ENCODE measurements around the gene BTBD7.

The BTBD7 gene

DNA sequence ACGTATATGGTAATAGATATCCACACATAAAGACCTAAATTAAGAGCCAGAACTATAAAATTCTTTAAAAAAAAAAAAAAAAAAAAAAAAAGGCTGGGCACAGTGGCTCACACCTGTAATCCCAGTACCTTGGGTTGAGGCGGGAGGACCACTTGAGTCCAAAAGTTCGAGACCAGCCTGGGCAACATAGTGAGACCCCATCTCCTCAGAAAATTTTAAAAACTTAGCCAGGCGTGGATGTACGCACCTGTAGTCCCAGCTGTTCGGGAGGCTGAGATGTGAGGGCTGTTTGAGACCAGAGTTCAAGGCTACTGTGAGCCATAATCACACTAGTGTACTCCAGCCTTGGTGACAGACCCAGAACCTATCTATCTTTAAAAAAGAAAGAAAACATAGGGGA lies 4.3 kb downstream of the BTBD7 start:
- no peak for DNase-seq

DNA sequence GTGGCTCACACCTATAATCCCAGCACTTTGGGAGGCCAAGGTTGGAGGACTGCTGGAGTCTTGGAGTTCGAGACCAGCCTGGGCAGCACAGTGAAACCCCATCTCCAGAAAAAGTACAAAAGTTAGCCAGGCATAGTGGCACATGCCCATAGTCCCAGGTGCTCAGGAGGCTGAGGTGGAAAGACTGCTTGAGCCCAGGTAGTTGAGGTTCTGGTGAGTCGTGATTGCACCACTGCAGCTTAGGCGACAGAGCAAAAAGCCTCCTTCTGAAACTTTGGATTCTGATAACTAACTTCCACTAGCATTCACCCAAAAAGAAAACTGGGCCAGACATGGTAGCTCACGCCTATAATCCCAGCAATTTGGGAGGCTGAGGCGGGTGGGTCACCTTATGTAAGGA lies 6.6 kb downstream of the BTBD7 start:
- DNase-seq: no peak

DNA sequence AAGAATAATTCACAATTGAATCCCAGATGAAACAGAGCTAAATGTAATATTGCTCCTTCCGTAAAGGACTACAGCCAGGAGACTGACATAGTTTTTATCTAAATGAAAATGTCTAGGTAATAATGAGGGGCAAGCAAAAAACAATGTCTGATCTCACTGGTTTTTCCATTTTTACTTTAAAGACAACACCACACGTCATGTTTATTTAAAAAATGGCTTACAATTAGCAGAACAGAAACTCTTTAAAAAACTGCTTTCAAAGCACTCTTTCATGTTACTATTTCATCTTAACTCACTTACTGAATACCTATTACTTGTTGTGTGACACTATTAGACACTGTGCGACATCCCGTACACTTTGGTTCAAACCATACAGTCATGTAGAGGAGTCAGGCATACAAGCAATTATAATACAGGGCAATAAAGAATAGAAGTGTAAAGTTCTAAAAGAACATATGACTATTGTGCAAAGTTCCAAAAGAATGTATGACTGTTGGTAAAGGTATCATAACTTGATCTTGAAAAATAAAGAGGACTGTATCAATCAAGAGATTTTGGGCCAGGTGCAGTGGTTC lies 9.1 kb downstream of the BTBD7 start:
- DNase-seq: no peak

DNA sequence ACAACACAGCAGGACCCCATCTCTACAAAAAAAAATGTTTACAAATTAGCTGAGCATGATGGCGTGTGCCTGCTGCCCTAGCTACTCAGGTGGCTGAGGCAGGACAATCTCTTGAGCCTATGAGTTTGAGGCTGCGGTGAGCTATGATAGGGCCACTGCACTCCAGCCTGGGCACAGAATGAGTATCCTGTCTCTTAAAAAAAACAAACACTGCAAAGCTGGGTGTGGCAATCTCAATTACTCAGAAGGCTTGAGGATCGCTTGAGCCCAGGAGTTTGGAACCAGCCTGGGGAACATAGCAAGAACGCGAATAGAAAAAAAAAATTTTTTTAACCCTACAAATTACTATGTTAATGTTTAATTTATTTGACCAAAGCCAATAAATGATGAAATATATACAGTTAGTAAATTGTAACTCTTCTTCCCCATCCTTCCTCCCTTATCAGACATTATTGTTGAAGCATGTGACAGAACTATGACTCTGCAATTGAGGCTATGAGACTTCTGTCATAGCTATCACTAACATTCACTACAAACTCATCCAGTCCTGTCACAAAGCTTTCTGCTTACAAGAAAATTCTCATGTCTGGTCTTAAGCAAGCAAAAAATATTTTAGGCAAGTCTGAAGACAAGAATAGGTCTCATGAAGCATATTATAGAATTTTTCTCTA lies 9.8 kb downstream of the BTBD7 start:
- DNase-seq: no peak

DNA sequence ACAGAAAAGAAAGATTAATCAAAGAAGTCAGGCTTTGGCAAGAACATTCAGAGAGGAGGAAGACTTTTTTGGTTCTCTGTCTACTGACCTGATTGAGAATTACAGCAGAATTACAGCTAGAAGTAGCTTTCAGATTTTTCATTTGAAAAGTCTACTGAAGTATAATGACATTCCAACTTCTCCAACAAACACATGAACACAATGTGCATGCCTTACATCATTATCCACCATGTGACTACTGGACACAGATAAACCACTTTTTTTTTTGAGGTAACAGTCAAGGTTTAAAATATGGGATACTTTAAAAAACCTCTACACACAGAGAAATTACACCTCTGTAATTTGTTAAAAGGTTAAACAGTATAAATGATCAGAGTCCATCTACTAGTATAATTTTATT lies 12.3 kb downstream of the BTBD7 start:
- DNase-seq: no peak

DNA sequence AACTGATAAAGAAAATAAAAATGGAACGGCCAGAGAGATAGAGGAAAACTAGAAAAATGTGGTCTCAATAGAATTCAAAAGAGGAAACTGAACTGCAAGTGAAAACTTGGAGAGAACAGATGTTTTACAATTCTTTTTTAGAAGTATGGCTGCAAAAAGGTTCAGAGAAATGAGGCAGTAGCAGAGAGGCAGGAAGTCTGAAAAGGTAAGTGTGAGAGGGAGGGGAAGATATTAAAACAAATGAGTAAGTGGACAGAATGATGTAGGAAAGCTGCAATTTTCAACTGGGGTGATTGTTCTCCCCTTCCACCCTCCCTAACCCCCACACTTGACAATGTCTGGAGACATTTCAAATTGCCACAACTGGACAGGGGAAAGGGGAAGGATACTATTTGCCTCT lies 12.9 kb downstream of the BTBD7 start:
- DNase-seq: no peak

DNA sequence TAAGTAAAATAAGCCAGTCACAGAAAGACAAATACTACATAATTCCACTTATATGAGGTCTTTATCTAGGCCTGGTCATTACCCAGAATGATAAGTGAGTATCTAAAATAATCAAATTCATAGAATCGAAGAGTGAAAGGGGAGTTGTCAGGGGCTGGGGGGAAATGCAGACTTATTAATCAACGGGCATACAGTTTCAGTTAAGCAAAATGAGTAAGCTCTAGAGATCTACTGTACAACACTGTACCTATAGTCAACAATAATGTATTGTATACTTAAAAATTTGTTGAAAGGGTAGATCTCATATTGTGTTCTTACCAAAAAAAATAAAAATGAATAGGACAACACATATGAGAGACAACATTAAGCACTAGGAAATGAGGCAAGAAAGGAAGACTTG lies 13.3 kb downstream of the BTBD7 start:
- no peak for DNase-seq

DNA sequence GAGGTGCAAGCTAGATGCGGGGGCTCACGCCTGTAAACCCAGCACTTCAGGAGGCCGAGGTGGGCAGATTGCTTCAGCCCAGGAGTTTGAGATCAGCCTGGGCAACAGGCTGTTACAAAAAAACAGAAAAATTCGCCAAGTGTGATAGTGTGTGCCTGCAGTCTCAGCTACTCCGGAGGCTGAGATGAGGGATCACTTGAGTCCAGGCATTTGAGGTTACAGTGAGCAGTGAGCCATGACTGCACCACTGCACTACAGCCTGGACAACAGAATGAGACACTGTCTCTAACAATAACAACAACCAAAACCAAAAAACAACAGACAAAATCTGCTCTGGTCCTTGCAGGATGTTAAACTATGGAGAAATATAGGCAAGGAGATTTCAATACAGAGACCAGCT lies 13.9 kb downstream of the BTBD7 start:
- DNase-seq: no peak

DNA sequence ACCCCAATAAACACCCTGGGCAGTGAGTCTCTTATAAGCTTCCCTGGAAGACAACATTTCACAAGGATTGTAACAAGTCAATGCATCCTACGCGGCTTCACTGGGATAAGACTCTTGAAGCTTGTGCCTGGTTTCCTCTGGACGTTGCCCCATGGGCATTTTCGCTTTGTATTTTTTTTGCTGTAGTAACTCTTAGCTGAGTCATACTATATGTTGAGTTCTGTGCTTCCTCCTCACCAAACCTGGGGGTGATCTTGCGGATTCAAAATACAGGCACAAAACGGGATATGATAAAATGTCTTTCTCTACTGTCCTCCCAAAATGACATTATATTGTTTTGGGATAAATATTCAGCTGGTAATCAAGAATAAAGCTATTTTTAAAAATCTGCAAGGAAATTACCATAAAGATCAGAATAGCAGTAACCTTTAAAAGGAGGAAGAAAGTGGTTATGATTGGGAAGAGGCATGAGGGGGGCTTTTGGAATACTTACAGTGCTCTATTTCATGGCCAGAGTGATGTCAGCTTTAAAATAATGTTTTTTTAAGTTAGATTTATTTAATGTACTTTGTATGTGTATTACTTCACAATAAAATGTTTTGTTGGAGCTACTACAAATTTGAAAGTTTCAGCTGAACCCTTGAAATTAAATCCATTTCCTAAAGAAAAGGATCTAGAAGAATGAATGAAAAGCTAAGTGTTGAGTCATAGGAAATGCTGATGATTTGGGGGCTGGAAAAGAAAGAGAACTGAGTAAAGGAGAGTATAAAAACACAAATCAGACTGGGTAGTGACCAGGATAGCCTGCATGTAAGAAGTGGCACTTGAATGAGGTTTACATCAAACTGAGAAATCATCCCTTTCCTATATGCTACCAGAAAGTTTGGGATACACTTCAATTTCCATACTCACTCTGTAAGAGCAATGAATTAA lies 14.7 kb downstream of the BTBD7 start:
- no peak for DNase-seq

DNA sequence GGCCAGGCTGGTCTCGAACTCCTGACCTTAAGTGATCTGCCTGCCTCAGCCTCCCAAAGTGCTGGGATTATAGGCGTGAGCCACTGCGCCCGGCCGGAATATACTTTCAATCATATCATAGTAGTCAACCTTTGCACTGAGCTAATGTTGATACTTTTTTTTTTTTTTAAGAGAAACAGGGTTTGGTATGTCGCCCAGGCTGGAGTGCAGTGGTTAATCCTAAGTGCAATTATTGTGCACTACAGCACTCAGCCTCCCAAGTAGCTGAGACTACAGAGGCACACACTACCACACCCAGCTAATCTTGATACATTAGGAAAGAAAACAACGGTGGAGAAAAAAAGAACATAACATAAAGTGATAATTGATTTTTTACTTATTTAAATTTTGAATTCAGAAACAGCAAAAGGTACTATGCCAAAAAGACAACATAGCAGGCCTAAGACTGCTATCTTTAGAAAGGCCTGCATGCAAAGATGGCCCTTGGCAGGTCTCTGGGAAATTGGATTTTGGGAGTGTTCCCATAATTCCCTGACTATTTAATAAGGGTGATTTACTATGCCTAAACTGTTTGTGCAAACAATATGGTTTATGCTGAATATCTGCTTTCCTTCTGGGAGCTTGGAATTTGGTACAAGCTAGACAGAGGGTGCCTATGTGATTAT lies 15.5 kb downstream of the BTBD7 start:
- DNase-seq: no peak

DNA sequence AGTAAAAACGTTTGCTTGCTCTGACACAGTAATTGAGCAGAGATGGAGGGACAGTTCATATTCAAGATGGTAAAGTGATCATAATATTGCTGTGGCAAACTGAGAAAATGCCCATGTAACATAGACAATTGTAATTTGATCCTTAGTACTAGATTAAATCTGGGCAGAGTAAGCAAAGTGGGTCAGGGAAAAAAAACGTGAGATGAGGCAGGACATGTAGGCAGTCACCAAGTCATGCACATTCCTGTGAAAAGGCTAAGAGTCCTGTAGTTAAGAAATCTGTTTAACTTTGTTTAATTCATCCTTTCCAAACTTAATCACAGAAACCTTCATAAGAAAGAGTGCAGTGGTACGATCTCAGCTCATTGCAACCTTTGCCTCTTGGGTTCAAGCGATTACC lies 16.1 kb downstream of the BTBD7 start:
- DNase-seq: no peak

DNA sequence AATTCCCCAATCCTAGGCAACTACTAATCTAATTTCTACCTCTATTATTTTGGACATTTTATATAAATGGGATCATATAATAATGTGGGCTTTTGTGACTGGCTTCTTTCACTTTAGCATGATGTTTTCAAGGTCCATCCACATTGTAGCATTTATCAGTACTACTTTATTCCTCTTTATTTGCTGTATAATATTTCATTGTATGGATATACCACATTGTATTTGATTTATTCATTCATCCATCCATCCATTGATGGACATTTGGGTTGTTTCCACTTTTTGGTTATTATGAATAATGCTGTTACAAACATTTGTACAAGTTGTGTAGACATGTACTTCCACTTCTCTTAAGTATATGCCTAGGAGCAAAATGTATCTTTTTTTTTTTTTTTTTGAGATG lies 17.3 kb downstream of the BTBD7 start:
- no peak for DNase-seq

DNA sequence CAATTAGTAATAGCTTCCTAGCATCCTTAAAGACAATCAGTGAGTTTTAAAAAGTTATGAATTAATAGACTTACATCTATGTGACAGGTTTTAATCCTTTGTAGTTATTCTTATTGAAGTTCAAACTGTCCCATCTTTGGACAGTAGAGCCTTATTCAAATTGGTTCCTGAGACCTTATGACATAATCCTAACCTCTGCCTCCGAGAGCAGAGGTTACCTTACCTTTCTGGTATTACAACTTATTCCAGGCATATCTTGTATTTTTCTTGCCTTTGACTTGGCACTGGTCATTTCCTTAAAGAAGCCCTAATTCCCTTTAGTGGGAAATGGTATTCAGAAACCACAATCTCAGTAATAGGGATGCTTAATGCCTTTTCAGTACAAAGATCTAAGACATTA lies 21.8 kb downstream of the BTBD7 start:
- DNase-seq: no peak

DNA sequence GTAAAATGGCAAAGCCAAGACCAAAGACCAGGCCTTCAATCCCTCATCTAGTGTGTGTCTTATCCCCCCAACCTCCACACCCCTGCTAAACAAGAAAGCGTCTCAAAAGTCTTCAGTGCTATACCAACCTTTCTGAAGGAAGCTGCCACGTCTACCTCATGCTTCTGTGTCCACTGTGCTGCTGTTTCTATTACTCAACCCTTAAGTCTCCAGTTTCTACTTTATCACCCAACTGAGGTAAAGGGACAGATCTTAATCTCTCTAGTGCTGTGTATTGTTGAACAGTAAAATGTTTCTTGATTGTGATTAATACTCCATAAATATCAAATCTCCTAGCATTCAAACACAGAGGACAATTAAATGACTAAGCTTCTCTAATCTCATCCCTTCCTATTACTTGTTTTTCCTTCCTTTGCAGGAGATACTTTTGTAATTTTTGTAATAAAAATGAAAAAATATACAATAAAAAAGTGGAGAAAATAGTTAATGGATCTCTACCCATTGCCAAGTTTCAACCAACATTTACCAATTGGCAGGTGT lies 23.3 kb downstream of the BTBD7 start:
- DNase-seq: no peak

DNA sequence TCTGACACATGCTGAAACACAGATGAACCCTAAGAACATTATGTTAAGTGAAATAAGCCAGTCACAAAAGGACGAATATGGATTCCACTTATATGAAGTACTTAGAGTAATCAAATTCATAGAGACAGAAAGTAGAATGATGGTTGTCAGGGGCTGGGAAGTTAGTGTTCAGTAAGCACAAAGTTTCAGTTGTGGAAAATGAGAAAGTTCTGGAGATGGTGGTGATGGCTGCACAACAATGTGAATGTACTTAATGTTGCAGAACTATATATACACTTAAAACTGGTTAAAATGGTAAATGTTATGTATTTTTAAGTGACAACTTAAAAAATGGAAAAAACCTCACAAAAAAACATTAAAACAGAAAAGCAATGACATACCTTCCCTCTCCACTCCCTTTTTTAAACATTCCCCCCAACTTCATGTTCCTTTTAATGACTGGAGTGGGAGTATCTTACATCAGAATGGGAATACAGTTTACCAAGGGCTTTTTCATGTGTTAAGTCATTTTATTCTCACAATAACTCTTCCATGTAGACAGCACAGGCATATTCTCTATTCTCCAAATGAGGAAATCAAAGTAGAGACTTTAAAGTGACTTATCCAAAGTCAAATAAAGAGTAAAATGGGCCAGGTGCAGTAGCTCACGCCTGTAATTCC lies 24.0 kb downstream of the BTBD7 start:
- no peak for DNase-seq

DNA sequence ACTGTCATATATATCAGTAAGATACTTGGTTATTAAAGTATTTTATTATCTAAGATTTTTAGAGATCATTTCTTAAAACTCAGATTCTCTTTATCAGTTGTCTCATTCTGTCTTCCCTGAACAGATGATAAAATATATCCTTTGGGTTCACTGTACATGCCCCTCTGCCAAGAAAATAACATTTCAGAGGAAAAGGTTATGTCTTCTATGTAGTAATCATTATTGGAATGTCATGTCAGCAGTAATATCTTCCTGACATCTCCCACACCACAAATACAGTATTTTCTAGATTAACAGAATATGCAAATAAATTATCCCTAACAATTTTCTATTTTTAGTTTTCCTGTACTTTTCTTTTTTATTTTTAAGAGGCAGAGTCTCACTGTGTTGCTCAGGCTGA lies 26.0 kb downstream of the BTBD7 start:
- no peak for DNase-seq

DNA sequence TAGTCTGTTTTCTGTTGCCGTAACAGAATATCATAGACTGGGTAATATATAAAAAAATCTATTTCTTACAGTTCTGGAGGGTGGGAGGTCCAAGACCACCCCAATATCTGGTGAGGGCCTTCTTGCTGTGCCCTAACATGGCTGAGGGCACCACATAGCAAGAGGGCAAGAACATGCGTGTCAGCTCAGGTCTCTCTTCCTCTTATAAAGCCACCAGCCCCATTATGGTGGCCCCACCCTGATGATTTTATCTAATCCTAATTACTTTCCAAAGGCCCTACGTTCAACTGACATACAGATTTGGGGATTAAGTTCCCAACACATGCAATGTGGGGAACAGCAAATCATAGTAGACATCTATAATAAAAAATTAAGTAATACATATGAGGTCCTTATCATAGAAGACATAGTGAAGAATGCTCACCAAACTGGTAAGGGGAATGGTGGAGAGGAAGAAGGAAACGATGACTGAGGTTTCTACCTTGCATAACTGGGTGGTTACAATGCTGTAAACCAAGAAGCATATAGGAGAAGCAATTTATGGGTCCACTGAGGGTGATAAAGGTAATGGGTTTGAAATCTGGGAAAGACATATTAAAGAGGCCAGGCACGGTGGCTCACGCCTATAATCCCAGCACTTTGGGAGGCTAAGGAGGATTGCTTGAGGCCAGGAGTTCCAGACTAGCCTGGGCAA lies 27.0 kb downstream of the BTBD7 start:
- DNase-seq: no peak

DNA sequence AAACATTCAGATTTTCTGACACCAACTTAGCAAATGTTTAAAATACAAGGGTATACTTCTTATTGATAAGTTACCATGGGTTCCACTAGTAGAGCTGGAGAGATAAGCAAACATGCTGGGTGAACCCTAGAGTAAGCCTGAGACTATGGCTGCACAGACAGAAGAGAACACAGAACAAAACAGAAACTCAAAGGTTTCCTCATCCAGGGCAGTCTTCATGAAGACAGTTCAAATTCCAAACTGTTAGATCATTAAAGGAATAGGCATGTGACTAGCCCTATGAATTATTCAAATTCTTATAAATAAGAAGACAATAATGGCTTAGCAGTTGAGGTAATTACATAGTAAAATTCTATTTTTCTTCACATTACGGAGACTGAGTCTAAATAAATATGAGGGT lies 28.1 kb downstream of the BTBD7 start:
- DNase-seq: no peak

DNA sequence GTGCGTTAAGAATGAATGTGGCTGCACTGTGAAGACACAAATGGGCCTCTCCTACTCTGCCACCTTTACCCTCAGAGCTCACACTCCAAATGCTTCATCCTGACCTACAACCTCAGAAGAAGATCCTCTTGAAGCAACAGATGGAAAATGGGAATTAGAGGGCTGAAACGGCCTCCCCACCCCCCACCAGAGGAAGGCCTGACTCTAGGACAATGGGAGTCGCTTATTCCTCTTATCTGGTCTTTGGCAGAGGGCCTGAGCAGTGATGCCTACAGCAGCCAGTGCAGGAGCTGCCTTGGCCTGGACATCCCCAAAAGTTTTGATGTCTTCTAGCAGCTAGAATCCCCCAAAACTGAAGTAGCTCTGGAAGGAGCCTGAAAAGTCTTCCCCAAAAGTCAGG lies 29.2 kb downstream of the BTBD7 start:
- DNase-seq: peak; percentile 72

DNA sequence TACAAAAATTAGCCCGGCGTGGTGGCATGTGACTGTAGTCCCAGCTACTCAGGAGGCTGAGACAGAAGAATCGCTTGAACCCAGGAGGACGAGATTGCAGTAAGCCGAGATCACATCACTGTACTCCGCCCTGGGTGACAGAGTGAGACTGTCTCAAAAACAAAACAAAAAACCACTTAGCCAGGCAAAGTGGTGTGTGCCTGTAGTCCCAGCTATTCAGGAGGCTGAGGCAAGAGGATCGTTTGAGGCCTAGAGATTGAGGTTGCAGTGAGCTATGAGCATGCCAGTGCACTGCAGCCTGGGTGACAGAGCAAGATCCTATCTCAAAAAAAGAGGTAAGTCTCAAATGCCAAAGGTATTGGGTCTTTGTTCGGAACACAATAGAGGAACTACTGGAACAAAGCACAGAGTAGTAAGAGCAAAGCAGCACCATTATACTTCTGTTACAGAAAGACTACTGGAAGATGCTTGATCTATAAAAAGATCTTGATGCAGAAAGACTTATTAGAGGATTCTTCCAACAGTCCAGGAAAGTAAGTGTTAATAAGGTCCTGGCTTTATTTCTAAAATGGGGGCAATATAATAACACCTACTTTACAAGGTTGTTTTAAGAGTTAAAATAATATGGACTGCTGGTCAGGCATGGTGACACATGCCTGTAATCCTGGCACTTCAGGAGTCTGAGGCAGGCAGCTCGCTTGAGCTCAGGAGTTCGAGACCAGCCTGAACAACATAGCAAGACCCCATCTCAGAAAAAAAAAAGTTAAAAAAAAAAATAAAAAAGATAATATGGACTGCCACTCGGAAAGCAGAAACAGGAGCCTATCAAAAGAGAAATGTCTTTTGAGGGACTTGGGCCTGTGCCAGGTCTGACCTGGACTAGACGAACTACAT lies 29.9 kb downstream of the BTBD7 start:
- no peak for DNase-seq

DNA sequence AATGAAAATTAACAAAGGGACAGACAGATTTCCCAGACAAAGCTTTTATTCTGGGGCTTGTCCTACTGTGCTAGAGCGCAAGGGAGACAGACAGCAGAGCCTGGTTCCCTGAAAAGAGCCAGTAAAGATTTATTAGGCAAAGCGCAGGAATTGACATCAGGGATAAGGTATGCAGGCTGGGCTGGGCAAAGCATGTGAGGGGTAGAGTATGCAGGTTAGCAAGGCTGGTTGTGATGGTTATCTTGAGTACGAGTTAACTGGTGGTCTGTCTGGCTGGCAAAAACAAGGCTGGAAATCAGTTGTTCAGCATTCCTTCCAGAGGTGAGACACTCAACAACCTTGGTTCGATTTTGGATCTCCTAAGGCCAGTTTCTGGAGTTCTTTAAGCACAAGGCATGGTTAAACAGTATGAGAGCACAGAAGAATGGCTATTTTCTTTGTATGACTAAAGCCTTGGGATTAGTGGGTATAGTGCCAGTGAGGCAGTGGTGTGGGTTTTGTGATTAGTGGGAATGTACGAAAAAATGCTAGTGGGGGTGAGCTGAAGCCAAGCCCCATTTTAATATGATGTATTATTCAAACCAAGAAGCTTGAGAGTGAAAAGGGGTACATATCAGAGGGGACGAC lies 30.9 kb downstream of the BTBD7 start:
- DNase-seq: no peak

Measured in NCI-H524 treated with DMSO at 0.1 percent for 48 hours (cell line).